ENCODE measurements around the gene EIF4A2.
"Not testable (repeated sequence)": the region's sequence is repeated elsewhere in the genome, so short reads cannot be mapped to it uniquely, and the experiment has no call there.

The EIF4A2 gene

GRCh38 chr3:186784820-186785494, 1.6 kb downstream of the EIF4A2 start:
- DNase-seq (ENCODE audit: low read depth): no peak

GRCh38 chr3:186785495-186786018, 2.2 kb downstream of the EIF4A2 start:
- no peak for DNase-seq (ENCODE audit: low read depth)

- DNase-seq (ENCODE audit: low read depth): no peak
These were observed 3.5 kb downstream of the EIF4A2 start for GRCh38 chr3:186786922-186787321.

- DNase-seq (ENCODE audit: low read depth): no peak
These were observed 4.5 kb downstream of the EIF4A2 start for GRCh38 chr3:186787642-186788481.

- no peak for DNase-seq (ENCODE audit: low read depth)
These were observed 5.3 kb downstream of the EIF4A2 start for GRCh38 chr3:186788482-186789370.

- DNase-seq (ENCODE audit: low read depth): no peak
These were observed 6.3 kb downstream of the EIF4A2 start for GRCh38 chr3:186789554-186790260.

- no peak for DNase-seq (ENCODE audit: low read depth)
These were observed 7.0 kb downstream of the EIF4A2 start for GRCh38 chr3:186790261-186790981.

GRCh38 chr3:186798239-186798874, 15.0 kb downstream of the EIF4A2 start:
- no peak for DNase-seq (ENCODE audit: low read depth)

- no peak for DNase-seq (ENCODE audit: low read depth)
These were observed 16.9 kb downstream of the EIF4A2 start for GRCh38 chr3:186800285-186800684.

- no peak for DNase-seq (ENCODE audit: low read depth)
These were observed 19.3 kb downstream of the EIF4A2 start for GRCh38 chr3:186802701-186803100.

- DNase-seq (ENCODE audit: low read depth): not testable (repeated sequence)
These were observed 20.1 kb downstream of the EIF4A2 start for GRCh38 chr3:186803447-186803846.

GRCh38 chr3:186806089-186807055, 23.0 kb downstream of the EIF4A2 start, which contains the start of gene RFC4:
RFC4 (minus strand) TSS chr3:186806482; CDS start chr3:186804713, 1,769 bp downstream.
- peak; percentile 75 for DNase-seq (ENCODE audit: low read depth)

GRCh38 chr3:186807231-186807630, 23.9 kb downstream of the EIF4A2 start:
- DNase-seq (ENCODE audit: low read depth): no peak

GRCh38 chr3:186810336-186810996, 27.1 kb downstream of the EIF4A2 start:
- DNase-seq (ENCODE audit: low read depth): no peak

- DNase-seq (ENCODE audit: low read depth): not testable (repeated sequence)
These were observed 27.9 kb downstream of the EIF4A2 start for GRCh38 chr3:186811313-186811712.

GRCh38 chr3:186814100-186814499, 30.7 kb downstream of the EIF4A2 start:
- no peak for DNase-seq (ENCODE audit: low read depth)

GRCh38 chr3:186815435-186815834, 32.1 kb downstream of the EIF4A2 start:
- no peak for DNase-seq (ENCODE audit: low read depth)

- no peak for DNase-seq (ENCODE audit: low read depth)
These were observed 35.1 kb downstream of the EIF4A2 start for GRCh38 chr3:186818516-186818915.
